ENCODE data around the gene RNF220.

- TF ChIP-seq CTCF (conservative IDR thresholded peaks at IDR 0.05; ENCODE audit: low read length) (no peak), EZH2phosphoT487 (IDR thresholded peaks at IDR 0.05; ENCODE audit: borderline replicate concordance) (no peak)
These were observed 12.4 kb downstream of the RNF220 start for GRCh38 chr1:44417351-44418021.
